HG03064 (cell line): ENCODE measurements around the gene RHOT2.
A peak's percentile ranks its signal among the peaks of the same experiment; 100 is the strongest.
"Not testable (repeated sequence)": the region's sequence is repeated elsewhere in the genome, so short reads cannot be mapped to it uniquely, and the experiment has no call there.

Experiments used
- ATAC-seq: cut with Tn5 transposase; IDR thresholded peaks from one replicate; pipeline ENCODE4 v1.9.1; 2021; ENCODE audit warnings: low read depth; ENCODE audit not compliant: unreplicated experiment

RHOT2 gene

GRCh38 chr16:711084-711483 lies 43.2 kb downstream of the RHOT2 start:
- no peak for ATAC-seq

GRCh38 chr16:711548-712320 lies 43.8 kb downstream of the RHOT2 start:
- no peak for ATAC-seq

GRCh38 chr16:712740-713250 lies 44.9 kb downstream of the RHOT2 start:
- not testable (repeated sequence) for ATAC-seq

DNA sequence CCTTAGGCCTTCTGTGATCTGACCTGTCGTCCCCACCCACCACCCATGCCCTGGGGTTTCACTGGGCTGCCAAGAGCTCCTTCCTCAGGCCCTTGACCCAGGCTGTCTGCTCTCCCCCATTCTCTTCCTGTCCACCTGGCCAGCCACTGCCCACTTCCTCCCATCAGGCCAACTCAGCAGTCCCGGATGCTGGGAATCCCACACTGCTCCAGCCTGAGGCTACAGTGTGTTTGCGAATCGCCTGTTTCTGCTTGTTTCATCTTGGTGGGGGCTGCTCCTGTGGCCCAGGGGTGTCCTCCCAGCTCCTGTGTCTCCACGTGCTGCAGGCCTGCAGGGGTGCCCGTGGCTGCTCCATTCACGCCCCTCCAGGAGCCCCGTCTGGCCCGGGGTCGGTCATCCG lies 46.1 kb downstream of the RHOT2 start:
- ATAC-seq = no peak

GRCh38 chr16:714558-715476 lies 46.9 kb downstream of the RHOT2 start, which contains the start of gene METRN:
TSS of gene METRN (plus strand) at chr16:715118. CDS start at chr16:715290, 172 bp downstream.
- peak; percentile 59 for ATAC-seq

DNA sequence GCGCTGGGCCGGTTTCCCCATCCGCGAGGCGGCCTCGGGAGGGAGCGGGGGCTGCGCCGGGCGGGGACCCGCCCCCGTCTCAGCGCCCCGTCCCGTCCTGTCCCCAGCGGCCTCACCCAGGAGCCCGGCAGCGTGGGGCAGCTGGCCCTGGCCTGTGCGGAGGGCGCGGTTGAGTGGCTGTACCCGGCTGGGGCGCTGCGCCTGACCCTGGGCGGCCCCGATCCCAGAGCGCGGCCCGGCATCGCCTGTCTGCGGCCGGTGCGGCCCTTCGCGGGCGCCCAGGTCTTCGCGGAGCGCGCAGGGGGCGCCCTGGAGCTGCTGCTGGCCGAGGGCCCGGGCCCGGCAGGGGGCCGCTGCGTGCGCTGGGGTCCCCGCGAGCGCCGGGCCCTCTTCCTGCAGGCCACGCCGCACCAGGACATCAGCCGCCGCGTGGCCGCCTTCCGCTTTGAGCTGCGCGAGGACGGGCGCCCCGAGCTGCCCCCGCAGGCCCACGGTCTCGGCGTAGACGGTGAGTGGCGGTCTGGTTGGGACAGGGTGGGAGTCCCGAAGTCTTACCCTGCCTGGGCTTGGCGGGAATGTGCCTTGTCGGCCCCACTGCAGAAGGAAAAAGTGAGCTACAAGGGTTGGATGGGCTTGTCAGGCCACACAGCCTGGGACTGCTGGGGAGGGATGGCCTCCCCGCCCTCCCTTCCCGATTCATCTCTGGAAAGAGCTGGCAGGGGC lies 47.7 kb downstream of the RHOT2 start:
- peak; percentile 12 for ATAC-seq

DNA sequence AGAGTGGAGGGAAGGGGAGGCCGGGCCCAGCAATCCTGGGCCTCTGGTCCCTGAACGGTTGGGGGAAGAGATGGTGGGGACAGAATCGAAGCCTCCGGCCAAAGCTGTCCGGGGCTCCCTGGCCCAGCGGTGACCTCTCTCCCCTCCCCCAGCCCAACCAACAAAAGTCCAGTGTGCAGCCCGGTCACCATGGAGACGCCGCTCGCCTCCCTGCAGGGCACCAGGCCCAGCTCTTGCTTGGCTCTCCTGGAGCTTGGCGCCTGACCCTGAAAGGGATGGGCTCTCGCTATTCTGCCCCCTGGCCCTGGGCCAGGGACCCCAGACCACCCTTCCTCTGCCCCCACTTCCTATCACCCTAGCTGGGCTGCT lies 48.3 kb downstream of the RHOT2 start:
- ATAC-seq = no peak

DNA sequence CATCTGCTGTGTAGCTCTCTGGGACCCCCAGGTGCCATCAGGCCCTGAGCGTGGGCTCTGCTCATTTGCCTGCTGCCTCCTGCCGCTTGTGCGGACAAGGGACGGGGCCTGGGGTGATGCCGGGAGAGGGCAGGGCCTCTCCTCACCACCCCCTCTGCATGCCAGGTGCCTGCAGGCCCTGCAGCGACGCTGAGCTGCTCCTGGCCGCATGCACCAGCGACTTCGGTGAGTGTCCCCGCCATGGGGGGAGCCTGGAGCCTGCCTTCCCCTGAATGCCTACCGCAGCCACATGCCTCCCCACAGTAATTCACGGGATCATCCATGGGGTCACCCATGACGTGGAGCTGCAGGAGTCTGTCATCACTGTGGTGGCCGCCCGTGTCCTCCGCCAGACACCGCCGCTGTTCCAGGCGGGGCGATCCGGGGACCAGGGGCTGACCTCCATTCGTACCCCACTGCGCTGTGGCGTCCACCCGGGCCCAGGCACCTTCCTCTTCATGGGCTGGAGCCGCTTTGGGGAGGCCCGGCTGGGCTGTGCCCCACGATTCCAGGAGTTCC lies 48.9 kb downstream of the RHOT2 start:
- ATAC-seq = no peak

- no peak for ATAC-seq
Measured at GRCh38 chr16:717450-718245, 49.7 kb downstream of the RHOT2 start.

GRCh38 chr16:718389-718788 lies 50.5 kb downstream of the RHOT2 start:
- ATAC-seq = no peak

GRCh38 chr16:718922-719321 lies 51.0 kb downstream of the RHOT2 start:
- ATAC-seq = no peak

- no peak for ATAC-seq
Measured at GRCh38 chr16:719815-720446, 52.0 kb downstream of the RHOT2 start.

- no peak for ATAC-seq
Measured at GRCh38 chr16:720447-720989, 52.6 kb downstream of the RHOT2 start.

DNA sequence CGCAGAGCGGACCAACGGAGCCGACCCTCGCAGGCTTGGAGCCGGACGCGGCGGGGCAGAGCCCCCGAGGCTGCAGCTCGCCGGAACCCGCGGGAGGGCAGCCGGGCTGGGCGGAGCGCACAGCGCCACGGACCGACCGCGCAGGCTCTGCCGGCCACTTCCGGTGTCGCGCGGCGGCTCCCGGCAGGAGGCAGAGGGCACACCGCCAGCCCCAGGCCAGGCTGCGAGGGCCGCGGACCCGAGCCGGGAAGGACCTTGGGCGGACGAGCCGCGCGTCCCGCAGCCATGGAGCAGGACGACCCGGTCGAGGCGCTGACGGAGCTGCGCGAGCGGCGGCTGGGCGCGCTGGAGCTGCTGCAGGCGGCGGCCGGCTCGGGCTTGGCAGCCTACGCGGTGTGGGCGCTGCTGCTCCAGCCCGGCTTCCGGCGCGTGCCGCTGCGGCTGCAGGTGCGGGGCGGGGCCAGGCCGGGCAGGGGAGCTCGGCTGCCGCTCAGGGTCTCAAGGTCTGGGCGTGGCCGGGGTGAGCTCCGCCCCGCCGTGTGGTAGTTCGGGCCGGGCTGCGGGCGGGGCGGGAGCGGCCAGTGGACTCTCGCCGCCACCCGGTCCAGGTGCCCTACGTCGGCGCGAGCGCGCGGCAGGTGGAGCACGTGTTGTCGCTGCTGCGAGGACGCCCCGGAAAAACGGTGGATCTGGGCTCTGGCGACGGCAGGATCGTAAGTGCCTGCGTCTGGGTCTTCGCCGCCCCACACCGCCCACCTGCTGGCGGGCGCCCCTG lies 53.2 kb downstream of the RHOT2 start, which contains the start of gene ANTKMT:
TSS of gene ANTKMT (plus strand) at position 157 of the 775 bp plus-strand sequence. CDS start at position 286, 129 bp downstream.
- ATAC-seq = peak; percentile 51

DNA sequence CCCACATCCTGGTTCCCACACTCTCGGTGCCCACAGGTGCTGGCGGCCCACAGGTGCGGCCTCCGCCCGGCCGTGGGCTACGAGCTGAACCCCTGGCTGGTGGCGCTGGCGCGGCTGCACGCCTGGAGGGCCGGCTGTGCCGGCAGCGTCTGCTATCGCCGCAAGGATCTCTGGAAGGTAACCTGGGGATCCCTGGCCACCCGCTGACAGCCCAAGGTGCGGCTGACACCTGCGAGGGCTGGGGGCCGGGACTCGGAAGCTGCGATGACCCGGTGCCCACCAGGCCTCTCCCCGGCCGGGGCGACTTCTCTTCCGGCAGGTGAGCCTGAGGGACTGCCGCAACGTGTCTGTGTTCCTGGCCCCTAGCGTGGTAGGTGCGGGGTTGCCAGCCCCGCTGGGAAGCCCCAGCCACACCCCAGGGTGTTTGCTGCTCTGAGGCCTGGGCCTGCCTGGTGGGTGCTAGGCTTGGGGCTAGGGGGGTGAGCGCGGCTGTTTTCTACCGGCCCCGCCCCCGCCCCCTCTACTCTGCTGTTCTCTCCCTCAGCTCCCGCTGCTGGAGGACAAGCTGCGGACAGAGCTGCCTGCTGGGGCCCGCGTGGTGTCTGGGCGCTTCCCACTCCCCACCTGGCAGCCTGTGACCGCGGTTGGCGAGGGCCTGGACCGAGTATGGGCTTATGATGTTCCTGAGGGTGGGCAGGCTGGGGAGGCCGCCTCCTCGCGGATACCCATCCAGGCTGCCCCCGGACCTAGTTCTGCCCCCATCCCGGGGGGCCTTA lies 54.0 kb downstream of the RHOT2 start:
- peak; percentile 6 for ATAC-seq

DNA sequence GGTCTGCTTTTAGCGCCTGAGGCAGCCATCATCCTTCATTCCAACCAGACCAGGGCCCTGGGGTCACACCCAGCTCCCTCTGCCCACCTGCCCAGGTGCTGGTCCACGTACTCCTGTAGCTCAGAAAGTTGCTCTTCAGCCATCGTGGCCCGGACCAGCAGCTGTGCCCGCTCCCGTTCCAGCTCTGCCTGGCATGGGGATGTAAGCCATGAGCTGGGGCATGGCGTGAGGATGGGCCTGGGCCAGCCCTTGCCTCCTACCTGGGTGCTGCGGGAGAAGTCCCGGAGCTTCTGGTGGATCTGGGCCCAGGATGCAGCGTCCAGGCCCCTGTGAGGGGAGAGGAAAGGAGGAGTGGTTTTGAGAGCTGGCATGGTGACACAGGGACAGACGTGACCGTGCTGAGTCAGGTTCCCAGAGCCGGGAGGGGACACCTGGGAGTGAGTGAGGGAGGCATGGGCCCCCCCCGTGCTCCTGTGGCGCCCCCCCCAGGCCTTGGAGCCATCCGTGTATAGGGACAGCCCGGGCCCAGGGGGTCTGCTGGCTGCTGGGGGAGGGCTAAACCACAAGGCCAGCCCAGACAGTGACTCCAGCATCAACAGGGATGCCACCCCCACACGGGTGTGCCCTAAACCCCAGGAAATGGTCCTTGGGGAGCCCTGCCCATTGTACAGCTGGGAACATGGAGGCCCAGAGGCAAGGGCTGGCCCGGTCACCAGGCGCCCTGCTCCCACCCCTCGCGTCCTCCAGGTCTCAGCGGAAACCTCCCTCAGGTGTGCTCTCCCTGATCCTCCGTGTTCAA lies 55.1 kb downstream of the RHOT2 start:
- ATAC-seq = no peak
